Hepatocyte (in vitro differentiated cells): Measurements from ENCODE around the gene UXS1.

ENCODE experiments used
- CTCF ChIP-seq: fragments of 200-600 bp; sonication (generic); IDR thresholded peaks from 2 replicates; pipeline ENCODE4 v1.5.1; 2016; ENCODE audit warnings: antibody characterized with exemption, mild to moderate bottlenecking; ENCODE audit not compliant: poor library complexity
- EZH2 ChIP-seq: fragments of 200-600 bp; sonication (generic); IDR thresholded peaks from 2 replicates; pipeline ENCODE4 v1.6.1; 2016; ENCODE audit warnings: antibody characterized with exemption, mild to moderate bottlenecking, borderline replicate concordance
- EZH2phosphoT487 ChIP-seq: fragments of 200-600 bp; sonication (generic); IDR thresholded peaks from one replicate; pipeline ENCODE4 v1.6.1; 2018; ENCODE audit warnings: antibody characterized with exemption, mild to moderate bottlenecking, low read depth, moderate library complexity; ENCODE audit not compliant: unreplicated experiment, severe bottlenecking

GRCh38 chr2:106073678-106074406, 120.3 kb downstream of the UXS1 start:
- TF ChIP-seq CTCF (no peak), EZH2 (no peak), EZH2phosphoT487 (no peak)
